Testis (tissue), 2 donors: Measurements from ENCODE around the gene AR.

Source experiments
- POLR2A ChIP-seq: fragments of 450-650 bp; IDR thresholded peaks from one replicate; pipeline ENCODE4 v1.6.1; 2017; ENCODE audit warnings: antibody characterized with exemption, mild to moderate bottlenecking, moderate library complexity
- TF ChIP-seq, protein P1 (sequence below), 3 experiments: fragments of 450-650 bp in 2 of 3; fragments of 200-600 bp in 1 of 3; sonication (generic) in 1 of 3; IDR thresholded peaks; one replicate each; pipeline ENCODE4 v1.5.1; 2016 to 2019; ENCODE audit warnings: antibody characterized with exemption in 3 of 3, mild to moderate bottlenecking in 2 of 3, moderate library complexity in 1 of 3

DNA sequence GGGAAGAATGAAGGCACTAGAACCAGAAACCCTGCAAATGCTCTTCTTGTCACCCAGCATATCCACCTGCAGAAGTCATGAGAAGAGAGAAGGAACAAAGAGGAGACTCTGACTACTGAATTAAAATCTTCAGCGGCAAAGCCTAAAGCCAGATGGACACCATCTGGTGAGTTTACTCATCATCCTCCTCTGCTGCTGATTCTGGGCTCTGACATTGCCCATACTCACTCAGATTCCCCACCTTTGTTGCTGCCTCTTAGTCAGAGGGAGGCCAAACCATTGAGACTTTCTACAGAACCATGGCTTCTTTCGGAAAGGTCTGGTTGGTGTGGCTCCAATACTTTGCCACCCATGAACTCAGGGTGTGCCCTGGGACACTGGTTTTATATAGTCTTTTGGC is 181.7 kb downstream of the AR start:
- TF ChIP-seq, protein P1, sequence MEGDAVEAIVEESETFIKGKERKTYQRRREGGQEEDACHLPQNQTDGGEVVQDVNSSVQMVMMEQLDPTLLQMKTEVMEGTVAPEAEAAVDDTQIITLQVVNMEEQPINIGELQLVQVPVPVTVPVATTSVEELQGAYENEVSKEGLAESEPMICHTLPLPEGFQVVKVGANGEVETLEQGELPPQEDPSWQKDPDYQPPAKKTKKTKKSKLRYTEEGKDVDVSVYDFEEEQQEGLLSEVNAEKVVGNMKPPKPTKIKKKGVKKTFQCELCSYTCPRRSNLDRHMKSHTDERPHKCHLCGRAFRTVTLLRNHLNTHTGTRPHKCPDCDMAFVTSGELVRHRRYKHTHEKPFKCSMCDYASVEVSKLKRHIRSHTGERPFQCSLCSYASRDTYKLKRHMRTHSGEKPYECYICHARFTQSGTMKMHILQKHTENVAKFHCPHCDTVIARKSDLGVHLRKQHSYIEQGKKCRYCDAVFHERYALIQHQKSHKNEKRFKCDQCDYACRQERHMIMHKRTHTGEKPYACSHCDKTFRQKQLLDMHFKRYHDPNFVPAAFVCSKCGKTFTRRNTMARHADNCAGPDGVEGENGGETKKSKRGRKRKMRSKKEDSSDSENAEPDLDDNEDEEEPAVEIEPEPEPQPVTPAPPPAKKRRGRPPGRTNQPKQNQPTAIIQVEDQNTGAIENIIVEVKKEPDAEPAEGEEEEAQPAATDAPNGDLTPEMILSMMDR (IDR thresholded peaks at IDR 0.05): no peak
- TF ChIP-seq POLR2A: no peak
